RWPE1 (cell line): ENCODE results near the gene ETNPPL.

Source experiments
- CTCF ChIA-PET: fragments of 350-600 bp; sonication (Branson Sonifier 250); formaldehyde crosslinking; extraction: SDS; loops from one replicate; lab custom pipeline; 2021; lab: Yijun Ruan, JAX
- POLR2A ChIA-PET: fragments of 400-600 bp; formaldehyde crosslinking; extraction: SDS; loops from one replicate; lab custom pipeline; 2020; ENCODE audit warnings: antibody characterized with exemption; ENCODE audit not compliant: low non-redundant PET; lab: Yijun Ruan, JAX
- DNase-seq: peaks from one replicate; pipeline ENCODE4 v3.0.0; 2012; ENCODE audit warnings: low spot score
- H3K27ac ChIP-seq: fragments of 450-650 bp; 2 replicates; pipeline ENCODE4 v1.5.1; 2017
- CTCF ChIP-seq: fragments of 450-650 bp; conservative IDR thresholded peaks from 2 replicates; pipeline ENCODE4 v1.5.1; 2017; ENCODE audit warnings: low read depth, mild to moderate bottlenecking

The ETNPPL gene

GRCh38 chr4:108772402-108772801 is 9.5 kb upstream of the ETNPPL start:
- CTCF ChIA-PET: no interaction called here
- H3K27ac ChIP-seq: no peak overlapping the region
- POLR2A ChIA-PET: no interaction called here
- DNase-seq: no peak
- TF ChIP-seq CTCF: no peak

GRCh38 chr4:108766058-108766457 is 3.2 kb upstream of the ETNPPL start:
- CTCF ChIA-PET: interaction anchor here (0.6 kb wide), 1 partner anchor 34 kb away, joined by 5 read pairs; no protein-coding TSS in a partner anchor
- no peak for TF ChIP-seq CTCF
- no peak overlapping the region for H3K27ac ChIP-seq
- no peak for DNase-seq
- POLR2A ChIA-PET: no interaction called here

GRCh38 chr4:108763986-108764385 is 1.1 kb upstream of the ETNPPL start:
- ChIA-PET CTCF (no interaction called here), POLR2A (no interaction called here)
- no peak for DNase-seq

GRCh38 chr4:108763226-108763593 is 357 bp upstream of the ETNPPL start:
- ChIA-PET CTCF (interaction anchor here (0.6 kb wide), 1 partner anchor 192 kb away, joined by 4 read pairs; no protein-coding TSS in a partner anchor), POLR2A (interaction anchor here (0.5 kb wide), 1 partner anchor 105 kb away, joined by 7 read pairs; no protein-coding TSS in a partner anchor)
- no peak for TF ChIP-seq CTCF

More at GRCh38 chr4:108763986-108764385, 1.1 kb upstream of the ETNPPL start:
- TF ChIP-seq CTCF: no peak
- no peak overlapping the region for H3K27ac ChIP-seq

GRCh38 chr4:108758498-108758897 is 4.4 kb downstream of the ETNPPL start:
- no peak for DNase-seq
- H3K27ac ChIP-seq: no peak overlapping the region
- no peak for TF ChIP-seq CTCF
- POLR2A ChIA-PET: no interaction called here
- CTCF ChIA-PET: no interaction called here

More at GRCh38 chr4:108763226-108763593, 357 bp upstream of the ETNPPL start:
- no peak overlapping the region for H3K27ac ChIP-seq
- no peak for DNase-seq

- H3K27ac ChIP-seq: no peak overlapping the region
- DNase-seq: no peak
- POLR2A ChIA-PET: no interaction called here
- CTCF ChIA-PET: no interaction called here
- no peak for TF ChIP-seq CTCF
These were observed 8.5 kb downstream of the ETNPPL start for GRCh38 chr4:108754327-108754726.
